Placental pericyte (primary cell): ENCODE measurements around the gene IDNK. TPM values are rescaled to one million over a fixed set of nuclear protein-coding genes. Genes with fewer than 3 reads are reported as not detected.

Source experiments
- small RNA-seq: library from RNA; depleted of rRNA; stranded (forward); fragments of <200 nt; gene quantifications from one replicate; pipeline ENCODE3, GENCODE V24; 2012; ENCODE audit warnings: low replicate concordance
- total RNA-seq: library from RNA; depleted of rRNA; stranded (reverse); fragments of >200 nt; gene quantifications from 2 replicates; pipeline ENCODE4 v1.2.3, GENCODE V29; 2012

IDNK gene
- 3.0 and 8.5 TPM in 2 replicates for total RNA-seq

GRCh38 chr9:83622939-83623678 lies at the start of gene IDNK:
TSS of gene IDNK (plus strand) at chr9:83623143. CDS start at chr9:83623172, 29 bp downstream.

Small RNA genes lying within 50 kb of the gene (small RNA-seq; reads per million reads assigned to genes)
- not detected for gene RNU4-15P

Other genes starting within 250 kb of the IDNK start
- gene FRMD3, start 84.7 kb upstream of the IDNK start, total RNA-seq = under 0.01 and 1.9 TPM in 2 replicates
- gene UBQLN1, start 84.8 kb downstream of the IDNK start, total RNA-seq = 111 and 183 TPM in 2 replicates
- gene GKAP1, start 194.6 kb downstream of the IDNK start, total RNA-seq = 0.29 and 2.6 TPM in 2 replicates